H54 (cell line): ENCODE results near the gene CXCR6.

Experiments used
- DNase-seq: peaks from one replicate; pipeline ENCODE4 v3.0.0; 2011; ENCODE audit warnings: low spot score, mixed read lengths; ENCODE audit not compliant: insufficient read length
- FAIRE-seq: peaks from 3 replicates; lab custom pipeline; 2011; peaks lifted over from hg19 to GRCh38; lab: Jason Lieb, UNC
- POLR2A ChIP-seq: IDR thresholded peaks from 2 replicates; pipeline ENCODE4 v1.6.1; 2011; ENCODE audit warnings: low read depth, mild to moderate bottlenecking, low read length

The CXCR6 gene

DNA sequence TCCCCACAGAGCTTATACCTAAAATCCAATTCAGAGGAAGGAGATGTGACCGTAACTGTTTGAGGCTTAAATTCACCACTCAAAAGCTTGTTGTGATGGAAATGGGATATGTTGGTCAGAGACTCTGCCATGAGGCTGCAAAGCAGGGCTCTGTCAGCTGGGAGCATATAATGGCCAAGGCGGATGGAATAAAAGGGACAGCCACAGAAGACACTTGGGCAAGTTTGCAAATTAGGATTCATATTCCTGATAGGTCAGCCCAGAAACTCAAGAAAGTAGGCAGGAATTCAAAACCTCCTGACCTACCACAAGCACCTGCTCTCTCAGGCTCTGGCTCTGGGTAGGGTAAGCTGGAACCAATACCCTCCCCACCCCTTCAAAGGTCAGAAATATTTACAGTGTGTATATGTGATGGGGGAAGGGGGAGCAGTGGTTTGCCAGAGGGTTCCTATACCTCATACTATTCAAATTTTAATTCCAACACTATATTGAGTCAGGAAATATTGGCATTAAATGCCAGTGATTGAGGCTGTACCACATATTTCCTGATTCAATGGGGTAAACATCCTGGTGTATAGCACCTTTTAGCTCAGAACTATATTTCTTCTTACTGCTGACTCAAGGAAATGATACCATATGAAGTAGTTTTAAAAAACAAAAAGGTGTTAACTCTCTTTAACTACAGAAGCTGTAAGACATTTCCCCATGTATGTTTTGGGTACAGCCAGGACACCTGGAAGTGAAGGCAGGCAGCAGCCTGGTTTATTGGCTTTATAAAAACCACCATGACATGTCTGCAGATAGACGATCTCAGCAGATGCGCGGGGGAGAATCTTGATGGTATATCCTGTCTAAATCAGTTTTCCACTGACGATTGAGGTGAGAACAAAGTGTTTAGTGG lies 33.2 kb downstream of the CXCR6 start:
- DNase-seq (no peak), FAIRE-seq (no peak)
- no peak for TF ChIP-seq POLR2A

DNA sequence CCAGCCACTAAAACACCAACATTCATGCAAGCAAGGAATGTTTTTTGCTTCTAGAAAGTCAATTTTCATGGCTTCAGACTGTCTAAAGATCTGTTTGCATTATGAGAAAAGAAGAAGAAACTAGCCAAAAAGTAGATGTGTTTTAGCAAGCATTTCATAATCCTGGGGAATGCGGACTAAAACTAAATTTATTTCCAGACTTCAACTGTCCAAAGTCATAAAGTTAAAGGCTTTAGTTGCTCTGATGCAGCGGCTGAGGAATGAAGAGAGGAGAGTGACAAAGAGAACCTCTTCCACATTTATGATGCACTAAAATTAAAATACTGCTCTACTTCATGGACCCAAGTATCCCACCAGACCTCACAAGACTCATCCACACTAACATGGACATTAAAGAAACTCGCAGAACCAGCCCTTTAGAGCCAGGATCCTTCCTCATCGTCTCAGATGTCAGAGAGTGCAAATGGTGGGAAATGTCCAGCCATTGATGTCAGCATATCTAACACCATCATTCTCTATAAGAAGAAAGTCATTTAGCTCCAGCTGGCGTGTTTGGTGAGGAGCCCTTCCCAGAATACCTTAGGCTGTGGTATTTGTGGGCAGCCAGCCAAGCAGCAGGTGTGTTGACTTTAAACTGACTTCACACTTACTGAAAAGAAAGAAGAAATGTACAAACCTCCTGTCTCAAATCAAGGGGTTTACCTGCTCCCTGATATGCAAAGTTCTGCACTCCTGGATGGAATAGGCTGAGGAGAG lies 34.9 kb downstream of the CXCR6 start:
- TF ChIP-seq POLR2A: no peak
- DNase-seq: no peak

DNA sequence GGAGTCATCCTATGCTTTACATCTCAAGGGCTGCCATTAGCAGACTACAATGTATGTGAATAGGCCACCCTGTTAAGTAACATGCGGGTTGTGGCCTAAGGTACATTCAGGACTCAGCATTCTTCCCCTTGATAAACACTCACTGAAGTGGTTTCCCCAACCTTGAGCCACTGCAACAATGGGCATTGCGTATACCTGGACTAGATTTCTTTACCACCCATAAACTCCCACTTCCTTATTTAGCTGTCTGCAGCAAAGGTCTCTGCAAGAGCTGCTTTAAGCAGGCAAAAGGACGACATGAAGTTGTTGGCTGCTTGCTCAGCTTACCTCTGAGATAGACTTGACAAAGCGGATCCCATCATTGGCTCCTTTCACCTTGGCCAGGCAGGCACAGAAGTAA lies 36.1 kb downstream of the CXCR6 start:
- DNase-seq (no peak), FAIRE-seq (no peak)
- TF ChIP-seq POLR2A: no peak

More for the DNA sequence above, 34.9 kb downstream of the CXCR6 start:
- no peak for FAIRE-seq

DNA sequence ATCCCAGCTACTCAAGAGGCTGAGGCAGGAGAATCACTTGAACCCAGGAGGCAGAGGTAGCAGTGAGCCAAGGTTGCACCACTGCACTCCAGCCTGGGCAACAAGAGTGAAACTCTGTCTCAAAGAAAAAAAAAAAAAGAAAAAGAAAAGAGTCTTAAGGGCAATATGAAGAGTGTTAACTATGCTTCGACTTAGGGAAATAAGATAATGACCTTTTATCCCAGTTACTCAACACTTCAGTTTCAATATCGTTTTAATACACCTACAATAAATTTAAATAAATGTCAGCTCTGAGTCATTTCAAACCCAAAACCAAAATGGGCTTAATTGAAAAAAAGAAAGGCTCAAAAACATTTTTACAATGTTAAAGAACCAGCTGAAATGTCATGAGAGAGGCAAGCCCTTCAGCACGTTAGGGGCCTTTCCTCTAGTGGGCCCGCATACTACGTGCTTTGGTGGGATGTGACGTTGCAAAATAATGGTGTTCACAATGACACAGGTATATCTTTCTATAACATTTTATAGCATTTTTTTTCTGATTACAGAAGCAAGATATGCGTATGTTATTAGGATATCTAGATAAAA lies 37.1 kb downstream of the CXCR6 start:
- DNase-seq: no peak
- TF ChIP-seq POLR2A: no peak
- no peak for FAIRE-seq

DNA sequence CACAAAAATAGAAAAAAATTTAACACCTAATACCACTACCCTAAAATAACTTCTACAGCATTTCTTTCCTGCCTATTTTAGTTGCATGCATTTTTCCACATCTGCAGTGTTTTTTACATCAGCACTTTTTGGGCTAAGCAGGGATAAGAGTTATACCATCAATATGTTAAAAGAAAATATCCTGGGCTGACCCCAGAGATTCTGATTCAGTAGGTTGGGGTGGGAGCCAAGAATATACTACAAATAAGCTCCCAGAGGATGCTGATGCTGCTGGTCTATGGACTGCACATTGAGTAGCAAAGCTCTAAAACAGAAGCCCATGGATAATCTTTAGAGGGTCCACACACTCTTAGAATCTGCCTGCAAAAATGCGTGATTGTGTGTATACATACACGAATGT lies 37.6 kb downstream of the CXCR6 start:
- no peak for DNase-seq
- no peak for FAIRE-seq
- no peak for TF ChIP-seq POLR2A

DNA sequence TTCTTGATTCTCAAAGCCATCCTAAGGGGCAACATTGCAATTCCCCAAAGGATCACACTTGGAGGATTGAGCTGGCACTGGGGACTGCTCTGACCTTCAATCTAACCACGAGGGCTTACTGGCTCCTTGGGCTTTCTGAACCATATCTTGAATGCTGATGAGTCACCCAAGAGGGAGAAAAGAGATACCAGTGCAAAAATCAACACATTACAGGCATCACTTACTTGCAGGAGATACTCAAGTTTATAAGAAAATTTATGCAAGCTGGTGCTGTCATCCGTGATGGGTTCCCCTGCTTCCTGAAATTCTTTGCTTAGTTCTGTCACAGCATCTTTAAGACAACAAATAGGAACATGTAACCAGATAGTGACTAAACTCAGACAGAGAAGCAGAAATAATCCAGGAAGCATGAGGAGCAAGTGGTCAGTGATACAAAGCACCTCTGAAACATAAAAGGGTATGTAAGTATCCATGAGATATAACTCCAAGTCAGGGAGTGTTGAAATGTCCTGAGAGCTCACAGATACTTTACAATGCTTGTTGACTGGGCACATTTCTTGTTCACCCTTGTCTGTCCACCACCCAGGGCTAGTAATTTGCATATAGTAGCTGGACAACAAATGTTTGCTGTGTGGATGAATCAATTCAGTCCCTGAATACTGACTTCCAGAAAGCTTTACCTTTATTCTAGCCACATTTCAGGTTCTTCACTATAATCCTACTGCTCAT lies 38.2 kb downstream of the CXCR6 start:
- DNase-seq (no peak), FAIRE-seq (no peak)
- TF ChIP-seq POLR2A: no peak

DNA sequence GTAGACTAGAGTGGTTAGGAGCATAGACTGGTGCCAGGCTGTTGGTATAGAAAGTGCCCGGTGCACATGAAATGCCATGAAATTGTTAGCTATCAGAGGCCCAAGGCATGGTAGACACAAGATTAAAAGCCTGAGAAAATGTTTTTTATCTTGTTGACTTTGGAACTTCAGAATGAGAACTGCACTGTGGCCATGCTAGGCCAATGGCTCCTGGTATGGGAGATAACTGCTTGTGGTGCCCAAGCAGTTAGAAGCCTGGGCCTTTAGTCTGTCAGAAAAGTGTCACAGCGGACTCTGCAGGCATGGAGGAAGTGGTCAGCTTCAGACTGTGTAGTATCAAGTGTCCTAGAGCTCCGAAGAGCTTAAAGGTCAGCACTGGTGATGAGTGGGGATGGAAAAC lies 40.5 kb downstream of the CXCR6 start:
- TF ChIP-seq POLR2A: no peak
- no peak for DNase-seq
- FAIRE-seq: no peak

DNA sequence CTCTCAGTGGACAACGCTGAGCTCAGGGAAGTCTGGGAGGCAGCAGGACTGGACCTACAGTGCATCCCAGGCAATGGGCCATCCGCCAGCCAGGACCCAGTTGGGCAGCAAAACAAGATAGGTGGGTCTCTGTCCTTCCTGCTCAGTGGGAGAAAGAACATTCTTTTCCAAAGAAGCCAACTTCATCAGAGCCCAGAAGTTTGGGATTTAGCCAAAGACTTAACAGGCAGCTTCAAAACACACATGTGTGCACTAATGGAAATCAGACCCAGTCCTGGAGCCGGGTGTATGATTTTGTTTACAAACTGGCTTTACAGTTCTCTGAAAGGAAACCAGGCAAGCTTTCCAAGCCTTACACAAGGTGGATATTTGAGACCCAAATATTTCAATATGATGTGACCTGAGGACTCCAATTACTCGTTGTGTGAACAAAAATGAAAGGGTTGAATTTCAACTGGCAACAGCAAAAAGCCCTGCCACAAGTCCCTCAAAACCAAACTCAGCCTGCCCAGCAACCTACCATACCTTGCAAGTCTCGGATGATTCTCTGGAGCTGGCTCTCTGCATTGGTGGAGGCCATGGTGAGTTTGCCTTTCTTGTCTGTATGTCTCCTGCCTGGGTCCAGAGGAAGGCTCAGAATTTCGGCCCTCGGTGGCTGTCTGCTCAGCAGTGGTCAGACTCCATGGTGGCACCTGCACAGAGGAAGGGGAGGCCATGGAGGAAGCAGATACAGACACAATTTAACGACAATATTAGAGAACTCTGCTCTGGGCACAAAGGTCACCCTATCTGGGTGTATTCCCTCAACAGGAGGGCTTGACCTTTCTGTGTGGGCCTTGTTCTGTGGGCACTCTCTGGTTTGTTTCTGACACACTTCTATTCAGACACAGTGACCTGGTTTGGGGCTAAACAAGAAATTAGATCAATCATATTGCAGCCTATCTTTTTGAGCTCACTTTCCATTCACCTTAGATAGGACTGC lies 41.4 kb downstream of the CXCR6 start:
- FAIRE-seq: no peak
- TF ChIP-seq POLR2A: no peak
- no peak for DNase-seq

DNA sequence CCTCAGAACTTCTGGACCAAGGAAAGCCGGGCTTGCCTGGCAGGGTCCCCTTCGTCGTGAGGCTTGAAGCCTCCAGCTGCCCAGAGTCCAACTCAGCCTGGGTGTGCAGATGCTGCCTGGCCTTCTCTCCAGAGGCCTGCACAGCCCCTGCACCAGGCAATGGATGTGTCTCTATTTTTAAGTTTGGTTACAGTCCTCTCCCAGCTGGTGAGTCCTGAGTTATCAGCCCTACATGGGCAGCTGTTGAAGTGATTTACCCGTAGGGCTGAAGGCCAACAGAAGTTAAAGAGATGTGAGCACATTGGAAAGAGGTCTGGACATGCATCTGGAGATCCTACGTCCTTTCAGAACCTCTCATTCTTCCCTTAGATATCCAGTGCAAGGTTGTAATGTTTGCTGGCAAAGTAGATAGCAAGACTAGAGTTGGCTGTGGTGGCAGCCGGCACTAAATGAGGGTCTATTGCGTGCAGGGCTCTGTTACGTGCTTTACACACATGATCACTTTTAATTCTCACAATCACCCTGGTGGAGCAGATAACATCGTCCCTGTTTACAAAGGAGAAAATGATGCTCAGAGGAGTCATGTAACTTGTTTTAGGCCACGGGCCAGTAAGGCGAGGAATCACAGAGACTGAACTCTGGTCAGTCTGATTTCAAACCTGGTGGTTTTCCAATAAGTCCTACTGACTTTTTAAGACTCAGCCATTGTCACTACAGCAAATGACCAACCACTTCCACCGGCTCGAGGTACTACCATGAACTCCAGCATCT lies 42.5 kb downstream of the CXCR6 start:
- DNase-seq (no peak), FAIRE-seq (no peak)
- TF ChIP-seq POLR2A: no peak

DNA sequence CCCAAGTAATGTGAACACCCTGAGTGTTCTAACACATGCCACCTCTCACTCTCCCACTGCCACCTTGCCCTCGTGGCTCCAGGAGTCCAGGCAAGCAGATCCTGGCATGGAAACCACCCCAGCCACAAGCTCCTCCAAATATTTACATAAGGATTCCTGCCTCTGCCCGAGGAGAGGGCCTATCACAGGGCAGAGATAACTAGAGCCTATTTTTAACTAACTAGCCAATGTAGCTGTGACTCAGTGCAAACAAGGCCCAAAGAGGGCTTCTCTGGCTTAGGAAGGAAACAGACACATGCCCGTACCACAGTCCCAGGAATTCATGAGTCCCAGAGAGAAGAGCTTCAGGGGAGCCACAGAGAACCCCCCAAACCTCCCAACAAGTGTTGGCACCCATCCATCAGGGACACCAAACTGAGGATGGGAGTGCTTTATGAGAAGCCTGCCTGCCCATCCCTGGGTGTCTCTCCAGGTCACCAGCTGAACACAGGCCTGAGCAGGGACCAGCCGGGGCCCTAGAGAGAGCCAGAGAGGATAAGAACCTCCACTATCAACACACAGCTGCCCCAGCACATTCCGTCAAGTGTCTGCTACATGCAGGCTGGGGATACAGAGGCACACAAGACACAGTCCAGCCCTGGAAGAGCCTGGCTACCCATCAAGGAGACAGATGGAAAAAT lies 43.2 kb downstream of the CXCR6 start:
- FAIRE-seq: no peak
- TF ChIP-seq POLR2A: no peak
- peak; percentile 50 for DNase-seq
